ENCODE data around the gene MIPOL1.

Gene MIPOL1

DNA sequence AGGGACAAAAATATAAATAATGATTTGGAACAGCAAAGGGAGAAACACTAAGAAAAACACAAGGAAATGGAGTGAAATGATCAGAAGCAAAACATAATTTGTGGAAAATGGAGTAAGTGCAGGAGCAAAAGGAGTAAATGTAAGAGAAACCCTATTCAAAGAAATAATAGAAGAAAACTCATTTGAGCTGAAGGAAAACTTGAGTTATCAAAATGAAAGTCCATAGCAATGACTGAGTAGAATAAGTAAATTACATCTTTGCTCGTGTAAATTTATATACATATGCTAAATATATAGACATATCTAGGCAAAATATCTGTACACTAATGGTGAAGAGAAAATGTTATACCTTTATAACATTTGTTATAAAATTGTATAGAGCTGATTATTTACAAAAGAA, 203.4 kb downstream of the MIPOL1 start:
- H3K4me3 ChIP-seq (ENCODE audit: insufficient read depth, low read length, poor library complexity, severe bottlenecking), result no peak overlapping the region
- TF ChIP-seq EZH2phosphoT487 (conservative IDR thresholded peaks at IDR 0.05; ENCODE audit: low read length), result no peak
- TF ChIP-seq, protein P1, sequence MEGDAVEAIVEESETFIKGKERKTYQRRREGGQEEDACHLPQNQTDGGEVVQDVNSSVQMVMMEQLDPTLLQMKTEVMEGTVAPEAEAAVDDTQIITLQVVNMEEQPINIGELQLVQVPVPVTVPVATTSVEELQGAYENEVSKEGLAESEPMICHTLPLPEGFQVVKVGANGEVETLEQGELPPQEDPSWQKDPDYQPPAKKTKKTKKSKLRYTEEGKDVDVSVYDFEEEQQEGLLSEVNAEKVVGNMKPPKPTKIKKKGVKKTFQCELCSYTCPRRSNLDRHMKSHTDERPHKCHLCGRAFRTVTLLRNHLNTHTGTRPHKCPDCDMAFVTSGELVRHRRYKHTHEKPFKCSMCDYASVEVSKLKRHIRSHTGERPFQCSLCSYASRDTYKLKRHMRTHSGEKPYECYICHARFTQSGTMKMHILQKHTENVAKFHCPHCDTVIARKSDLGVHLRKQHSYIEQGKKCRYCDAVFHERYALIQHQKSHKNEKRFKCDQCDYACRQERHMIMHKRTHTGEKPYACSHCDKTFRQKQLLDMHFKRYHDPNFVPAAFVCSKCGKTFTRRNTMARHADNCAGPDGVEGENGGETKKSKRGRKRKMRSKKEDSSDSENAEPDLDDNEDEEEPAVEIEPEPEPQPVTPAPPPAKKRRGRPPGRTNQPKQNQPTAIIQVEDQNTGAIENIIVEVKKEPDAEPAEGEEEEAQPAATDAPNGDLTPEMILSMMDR (IDR thresholded peaks at IDR 0.05; ENCODE audit: insufficient read depth, low read length, poor library complexity, severe bottlenecking), result no peak
- H3K4me2 ChIP-seq (ENCODE audit: low read depth, low read length, poor library complexity, severe bottlenecking), result no peak overlapping the region
- H3K9me2 ChIP-seq (replicated peaks; ENCODE audit: insufficient read depth, low read length), result no peaks in the 10 kb centered on the region
- H3F3A ChIP-seq (ENCODE audit: insufficient read depth), result no peaks in the 10 kb centered on the region
- no peaks in the 10 kb centered on the region for H4K20me1 ChIP-seq (ENCODE audit: low read depth, low read length)
- no peak overlapping the region for H3K27ac ChIP-seq (ENCODE audit: low read depth, low read length)
- H2AFZ ChIP-seq (ENCODE audit: low read depth, low read length, severe bottlenecking), result no peak overlapping the region
- H3K27me3 ChIP-seq (ENCODE audit: low read length), result no peaks in the 10 kb centered on the region
- H3K79me2 ChIP-seq (ENCODE audit: insufficient read depth, low read length), result no peaks in the 10 kb centered on the region
- H3K9ac ChIP-seq (ENCODE audit: low read length), result no peak overlapping the region
- H3K9me3 ChIP-seq (ENCODE audit: insufficient read depth, low read length), result no peaks in the 10 kb centered on the region
- H3K36me3 ChIP-seq (ENCODE audit: low read length), result no peaks in the 10 kb centered on the region

DNA sequence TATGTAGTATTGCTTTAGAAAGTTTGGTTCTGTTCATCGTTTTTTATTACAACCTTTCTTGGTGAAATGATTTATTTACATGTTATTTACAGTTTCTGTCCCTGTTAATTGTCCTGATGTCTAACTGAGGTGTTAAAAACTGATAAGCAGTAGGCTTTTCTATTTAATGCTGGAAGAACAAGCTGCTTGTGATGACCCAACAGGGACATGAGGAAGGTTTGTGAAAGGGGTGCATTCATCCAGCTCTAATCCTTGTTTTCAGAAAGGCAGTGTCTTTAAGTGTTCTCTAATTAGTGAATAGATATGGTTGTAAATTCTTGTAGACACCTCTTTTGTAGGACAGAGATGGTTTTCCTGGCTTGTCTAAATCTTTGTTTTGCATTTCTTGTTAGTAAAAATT, 205.9 kb downstream of the MIPOL1 start:
- Histone ChIP-seq H3K27ac (ENCODE audit: low read depth, low read length) (no peak overlapping the region), H3K79me2 (ENCODE audit: insufficient read depth, low read length) (no peaks in the 10 kb centered on the region), H3F3A (ENCODE audit: insufficient read depth) (no peaks in the 10 kb centered on the region), H3K27me3 (ENCODE audit: low read length) (no peaks in the 10 kb centered on the region), H4K20me1 (ENCODE audit: low read depth, low read length) (no peaks in the 10 kb centered on the region), H3K36me3 (ENCODE audit: low read length) (no peaks in the 10 kb centered on the region), H3K4me2 (ENCODE audit: low read depth, low read length, poor library complexity, severe bottlenecking) (no peak overlapping the region), H3K9me2 (replicated peaks; ENCODE audit: insufficient read depth, low read length) (no peaks in the 10 kb centered on the region), H2AFZ (ENCODE audit: low read depth, low read length, severe bottlenecking) (no peak overlapping the region), H3K9ac (ENCODE audit: low read length) (no peak overlapping the region), H3K4me3 (ENCODE audit: insufficient read depth, low read length, poor library complexity, severe bottlenecking) (no peak overlapping the region), H3K9me3 (ENCODE audit: insufficient read depth, low read length) (no peaks in the 10 kb centered on the region)
- TF ChIP-seq EZH2phosphoT487 (conservative IDR thresholded peaks at IDR 0.05; ENCODE audit: low read length), result no peak
- TF ChIP-seq, protein P1 (IDR thresholded peaks at IDR 0.05; ENCODE audit: insufficient read depth, low read length, poor library complexity, severe bottlenecking), result no peak

DNA sequence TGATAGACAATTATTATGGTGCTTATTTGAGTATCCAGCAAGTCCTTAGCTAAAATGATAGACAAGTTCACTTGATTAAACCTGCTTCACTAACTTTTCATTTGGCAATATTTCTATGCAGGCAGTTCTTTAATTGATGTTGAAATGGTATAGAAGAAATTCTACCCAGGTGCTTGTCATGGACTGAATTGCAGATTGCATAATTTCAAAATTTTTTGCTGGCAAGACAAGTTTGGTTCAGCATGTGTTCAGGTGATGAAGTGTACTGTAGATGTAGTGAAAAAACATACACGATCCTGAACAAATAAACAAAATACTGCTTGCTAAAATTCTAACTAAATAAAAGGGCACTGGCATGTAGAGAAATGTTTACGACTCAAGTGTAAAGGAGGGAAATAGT, 208.4 kb downstream of the MIPOL1 start:
- H3K27me3 ChIP-seq (ENCODE audit: low read length), result no peaks in the 10 kb centered on the region
- no peak overlapping the region for H2AFZ ChIP-seq (ENCODE audit: low read depth, low read length, severe bottlenecking)
- no peaks in the 10 kb centered on the region for H4K20me1 ChIP-seq (ENCODE audit: low read depth, low read length)
- H3K27ac ChIP-seq (ENCODE audit: low read depth, low read length), result no peak overlapping the region
- TF ChIP-seq EZH2phosphoT487 (conservative IDR thresholded peaks at IDR 0.05; ENCODE audit: low read length), result no peak
- TF ChIP-seq, protein P1 (IDR thresholded peaks at IDR 0.05; ENCODE audit: insufficient read depth, low read length, poor library complexity, severe bottlenecking), result no peak
- H3K4me2 ChIP-seq (ENCODE audit: low read depth, low read length, poor library complexity, severe bottlenecking), result no peak overlapping the region
- no peak overlapping the region for H3K4me3 ChIP-seq (ENCODE audit: insufficient read depth, low read length, poor library complexity, severe bottlenecking)
- no peaks in the 10 kb centered on the region for H3K79me2 ChIP-seq (ENCODE audit: insufficient read depth, low read length)
- no peaks in the 10 kb centered on the region for H3K36me3 ChIP-seq (ENCODE audit: low read length)
- no peaks in the 10 kb centered on the region for H3K9me3 ChIP-seq (ENCODE audit: insufficient read depth, low read length)
- H3K9ac ChIP-seq (ENCODE audit: low read length), result no peak overlapping the region
- no peaks in the 10 kb centered on the region for H3K9me2 ChIP-seq (replicated peaks; ENCODE audit: insufficient read depth, low read length)
- no peaks in the 10 kb centered on the region for H3F3A ChIP-seq (ENCODE audit: insufficient read depth)

Data from SU-DHL-6 (cell line).